ENCODE measurements around the gene NRXN3. TPM values are rescaled to one million over a fixed set of nuclear protein-coding genes. Genes with fewer than 3 reads are reported as not detected.

NRXN3 gene
- total RNA-seq, 1 donor from 2014 or later = not detected

DNA sequence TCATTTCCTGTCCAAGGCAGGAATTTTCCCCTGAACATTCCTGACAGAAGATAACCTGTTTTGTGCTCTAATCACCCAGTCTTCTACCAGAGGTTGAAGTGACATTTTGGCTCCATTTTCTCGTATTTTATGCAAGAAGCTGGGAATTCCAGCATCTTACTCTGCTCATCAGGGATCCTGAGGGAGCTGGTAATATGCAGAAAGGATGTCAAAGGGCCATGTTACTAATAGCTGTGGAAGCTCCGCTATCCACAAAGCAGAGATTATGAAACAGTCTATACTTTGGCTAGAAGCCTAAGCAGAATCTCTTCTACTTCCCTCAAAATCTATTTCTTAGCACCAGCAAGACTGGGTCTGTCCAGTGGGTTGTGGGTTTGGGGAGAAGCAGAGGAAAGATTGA is 1428.2 kb downstream of the NRXN3 start:
- intact Hi-C loops (cut with micrococcal nuclease) = no loop called here

GRCh38 chr14:79599239-79599638 is 1429.1 kb downstream of the NRXN3 start:
- intact Hi-C loops (cut with micrococcal nuclease) = no loop called here

DNA sequence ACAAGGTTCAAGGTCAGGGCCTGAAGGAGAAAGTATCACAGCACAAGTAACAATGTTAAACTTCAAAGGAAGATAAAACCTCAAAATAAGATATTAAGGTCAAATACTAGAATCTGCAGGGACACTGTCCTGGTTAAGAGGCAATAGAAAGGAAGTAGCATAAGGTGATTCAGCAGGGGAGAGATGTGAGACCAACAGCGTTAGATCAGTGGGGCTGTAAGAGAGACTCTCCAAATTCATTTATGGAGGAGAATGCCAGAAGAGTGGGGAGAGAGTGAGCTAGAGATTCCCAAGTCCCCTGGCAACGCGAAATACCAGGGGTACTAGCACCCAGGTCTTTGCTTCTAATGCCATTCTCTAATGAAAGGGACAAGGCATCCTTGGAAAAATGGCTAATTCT is 1430.2 kb downstream of the NRXN3 start:
- intact Hi-C loops (cut with micrococcal nuclease) = no loop called here

DNA sequence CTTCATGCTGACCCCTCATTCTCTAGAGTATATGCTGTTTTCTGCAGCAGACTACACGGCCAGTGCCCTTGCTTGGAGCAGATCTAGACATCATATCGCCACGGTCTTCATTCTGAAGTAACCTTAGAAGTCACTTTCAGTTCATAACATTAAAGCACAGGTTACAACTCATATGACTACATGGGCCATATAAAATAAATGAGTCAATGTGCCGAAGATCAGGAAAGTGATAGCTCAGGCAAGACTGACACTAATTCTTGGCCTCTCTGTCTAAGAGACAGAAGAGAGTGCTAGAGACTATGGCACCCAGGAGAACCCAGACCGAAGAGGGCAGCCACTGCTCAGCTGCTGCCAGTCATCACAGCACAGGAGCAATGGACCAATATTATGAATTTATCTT is 1431.4 kb downstream of the NRXN3 start:
- intact Hi-C loops (cut with micrococcal nuclease) = no loop called here

GRCh38 chr14:79602045-79602444 is 1431.9 kb downstream of the NRXN3 start:
- intact Hi-C loops (cut with micrococcal nuclease) = no loop called here

DNA sequence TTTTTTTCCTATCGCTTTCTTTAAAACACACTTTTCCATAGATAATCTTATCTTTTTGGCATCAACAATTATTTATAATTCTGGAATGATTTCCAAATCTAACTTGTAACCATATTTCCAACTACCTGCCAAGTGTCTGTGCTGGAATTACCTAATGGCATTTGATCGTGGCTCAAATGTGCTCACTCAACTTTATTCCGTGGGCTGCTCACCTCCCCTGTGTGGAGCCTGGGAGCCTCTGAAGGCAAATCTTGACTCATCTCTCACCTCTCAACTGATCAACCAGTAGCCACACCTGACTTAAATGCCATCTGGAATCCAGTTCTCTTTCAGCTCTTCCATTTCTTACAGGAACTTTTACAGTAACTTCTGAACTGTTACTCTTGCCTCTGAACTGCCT is 1432.6 kb downstream of the NRXN3 start:
- intact Hi-C loops (cut with micrococcal nuclease) = no loop called here

GRCh38 chr14:79605849-79606248 is 1435.7 kb downstream of the NRXN3 start:
- intact Hi-C loops (cut with micrococcal nuclease) = no loop called here

DNA sequence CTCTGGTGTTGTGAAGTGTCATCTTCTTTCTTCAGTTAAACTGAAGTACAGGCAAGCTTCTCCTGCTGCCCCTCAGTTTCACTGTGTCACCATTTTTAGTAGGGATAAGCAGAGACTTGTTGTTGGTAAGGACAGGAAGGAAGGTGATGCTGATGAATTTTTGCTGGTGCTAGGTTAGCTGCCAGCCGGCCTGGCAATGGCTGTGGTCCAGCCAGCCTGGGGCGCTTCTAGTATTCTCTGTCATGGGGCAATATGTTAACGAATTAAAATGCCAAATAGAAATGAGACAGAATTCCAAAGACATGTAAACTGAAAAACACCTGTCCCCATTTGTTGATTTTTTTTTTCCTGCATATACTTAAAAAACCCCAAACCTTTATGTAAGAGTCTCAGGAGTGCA is 1438.3 kb downstream of the NRXN3 start:
- intact Hi-C loops (cut with micrococcal nuclease) = no loop called here

DNA sequence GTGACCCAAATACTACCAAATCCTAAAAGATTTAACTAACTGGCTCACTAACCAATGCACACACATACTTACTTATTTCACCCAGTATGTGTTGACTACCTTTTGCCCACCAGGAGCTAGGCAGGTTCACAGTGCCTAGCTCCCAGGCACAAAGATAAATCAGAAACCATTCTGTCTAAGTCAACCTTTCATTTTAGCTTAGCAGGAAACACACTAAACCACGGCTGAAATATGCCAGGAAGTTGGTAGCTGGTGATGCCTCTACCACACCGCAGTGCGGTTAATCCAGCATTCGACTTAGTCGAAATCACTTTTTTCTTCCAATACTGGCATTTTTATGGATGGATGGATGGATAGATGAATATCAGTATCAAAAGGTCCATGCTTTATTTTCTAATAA is 1443.5 kb downstream of the NRXN3 start:
- intact Hi-C loops (cut with micrococcal nuclease) = no loop called here

DNA sequence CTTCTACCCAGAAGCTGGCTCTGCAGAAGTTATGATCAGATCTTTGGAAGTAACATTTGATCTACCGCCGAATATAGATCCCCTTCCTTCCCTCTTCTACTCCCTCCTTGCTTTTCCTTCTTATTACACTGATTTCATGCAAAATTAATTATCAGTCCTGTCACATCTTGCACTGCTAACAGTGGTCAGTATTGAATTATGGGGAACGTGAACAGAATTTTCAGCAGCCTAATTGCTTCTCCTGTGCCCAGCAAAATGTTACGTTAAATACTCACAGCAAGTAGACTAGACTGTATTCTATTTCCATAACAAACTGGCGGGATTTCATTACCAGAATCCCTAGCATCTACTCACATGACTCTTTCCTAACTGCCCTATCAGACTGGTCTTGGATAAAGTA is 1444.3 kb downstream of the NRXN3 start:
- intact Hi-C loops (cut with micrococcal nuclease) = no loop called here

- intact Hi-C loops (cut with micrococcal nuclease) = no loop called here
Measured at GRCh38 chr14:79627058-79627457, 1456.9 kb downstream of the NRXN3 start.

DNA sequence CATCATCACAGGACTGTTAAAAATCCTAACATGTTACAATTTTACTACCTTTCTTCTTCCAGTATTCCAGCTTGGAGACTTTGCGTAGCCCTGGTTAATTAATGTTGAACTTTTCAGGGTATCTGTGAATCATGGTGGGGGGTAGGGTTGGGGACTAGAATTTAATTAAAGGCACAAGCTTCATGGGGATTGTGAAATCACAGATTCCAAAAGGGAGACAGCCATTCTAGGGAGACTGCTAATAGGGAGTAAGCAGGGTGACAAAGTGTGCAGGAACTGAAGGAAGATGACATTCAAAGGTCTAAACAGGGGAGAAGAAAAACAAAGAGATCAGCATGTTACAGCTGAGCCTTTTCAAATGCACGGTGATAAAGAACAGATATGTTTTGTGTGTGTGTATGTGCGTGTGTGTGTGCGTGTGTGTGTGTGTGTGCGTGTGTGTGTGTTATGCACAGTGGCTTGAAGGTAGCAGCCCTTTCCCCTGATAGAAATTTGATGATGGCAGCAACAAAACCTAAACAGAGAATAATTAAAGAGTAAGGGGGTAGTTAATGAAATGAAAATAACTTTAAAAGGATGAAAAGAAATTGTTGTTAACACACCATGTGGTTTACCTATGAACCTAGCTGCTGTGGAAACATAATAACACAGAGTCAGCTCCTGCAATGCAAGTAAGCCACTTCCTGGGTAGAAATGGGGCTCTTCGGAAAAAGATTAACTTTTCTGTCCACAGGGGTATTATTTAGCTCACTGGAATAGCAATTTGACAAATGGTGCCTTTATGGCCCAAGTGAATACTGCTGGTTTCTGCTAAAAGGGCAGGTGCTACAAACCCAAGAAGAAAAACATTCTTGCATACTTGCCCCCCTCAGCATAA is 1459.5 kb downstream of the NRXN3 start:
- intact Hi-C loops (cut with micrococcal nuclease) = no loop called here

- intact Hi-C loops (cut with micrococcal nuclease) = no loop called here
Measured at GRCh38 chr14:79630288-79630960, 1460.3 kb downstream of the NRXN3 start.

DNA sequence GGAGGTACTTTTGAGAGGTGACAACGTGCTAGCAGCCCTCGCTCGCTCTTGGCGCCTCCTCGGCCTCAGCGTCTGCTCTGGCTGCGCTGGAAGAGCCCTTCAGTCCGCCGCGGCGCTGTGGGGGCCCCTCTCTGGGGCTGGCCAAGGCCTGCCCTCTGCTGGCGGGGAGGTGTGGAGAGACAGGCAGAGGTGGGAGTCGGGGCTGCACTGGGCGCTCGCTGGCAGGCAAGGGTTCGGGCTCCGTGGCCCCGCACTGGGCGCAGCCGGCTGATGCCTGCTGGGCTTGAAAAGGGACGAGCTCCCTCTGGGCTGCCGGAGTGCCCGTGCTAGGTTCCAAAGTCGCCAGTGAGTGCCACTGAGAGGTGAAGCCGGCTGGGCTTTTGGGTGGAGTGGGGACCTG is 1461.1 kb downstream of the NRXN3 start:
- intact Hi-C loops (cut with micrococcal nuclease) = no loop called here

DNA sequence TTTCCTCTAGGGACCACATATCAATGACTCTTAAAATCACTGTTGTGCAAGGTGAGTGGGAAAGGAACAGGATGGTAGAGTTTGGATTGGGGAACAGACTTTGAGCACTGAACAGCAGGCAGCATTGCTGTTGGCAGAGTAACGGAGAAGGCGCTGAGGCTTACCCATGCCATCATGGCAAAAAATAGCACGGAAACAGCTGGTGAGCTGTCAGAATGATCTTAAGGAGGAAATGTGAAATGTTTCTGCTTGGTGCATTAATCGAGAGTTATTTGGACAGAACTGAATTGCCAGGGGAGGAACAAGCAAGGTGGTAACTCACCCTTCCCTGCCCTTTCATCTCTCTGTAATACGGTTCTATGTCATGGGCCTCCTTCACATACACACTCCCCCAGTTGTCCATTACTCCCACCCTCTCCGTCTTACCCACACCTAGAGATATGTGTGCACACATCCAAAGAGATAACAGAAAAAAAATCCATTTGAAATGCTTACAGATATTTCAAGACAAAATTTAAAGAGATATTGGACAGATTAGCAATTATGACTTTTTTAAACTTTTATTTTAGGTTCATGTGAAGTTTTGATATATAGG is 1468.6 kb downstream of the NRXN3 start:
- intact Hi-C loops (cut with micrococcal nuclease) = loop anchor here (1.0 kb wide), 1 partner anchor 11 kb away; no protein-coding TSS in a partner anchor

DNA sequence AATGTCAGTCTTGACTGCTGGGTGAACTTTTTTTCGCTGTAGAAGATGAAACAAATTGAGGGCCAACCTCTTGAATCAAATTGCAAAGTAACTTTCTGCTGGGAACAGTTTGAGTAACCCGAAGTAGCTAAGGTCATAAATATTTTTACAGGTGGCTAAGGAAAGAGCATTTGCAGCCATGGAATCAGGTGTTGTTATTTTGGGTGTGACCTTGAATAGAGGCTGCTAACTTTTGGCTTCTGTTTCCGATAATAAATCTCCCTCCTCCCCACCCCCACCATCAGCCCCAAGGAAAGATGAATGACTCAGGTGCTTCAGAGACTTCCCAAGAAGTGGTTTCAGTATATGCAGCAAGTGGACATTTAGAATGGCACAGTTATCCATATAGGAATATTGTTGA is 1469.4 kb downstream of the NRXN3 start:
- intact Hi-C loops (cut with micrococcal nuclease) = loop anchor here (1.0 kb wide), 1 partner anchor 10 kb away; no protein-coding TSS in a partner anchor

DNA sequence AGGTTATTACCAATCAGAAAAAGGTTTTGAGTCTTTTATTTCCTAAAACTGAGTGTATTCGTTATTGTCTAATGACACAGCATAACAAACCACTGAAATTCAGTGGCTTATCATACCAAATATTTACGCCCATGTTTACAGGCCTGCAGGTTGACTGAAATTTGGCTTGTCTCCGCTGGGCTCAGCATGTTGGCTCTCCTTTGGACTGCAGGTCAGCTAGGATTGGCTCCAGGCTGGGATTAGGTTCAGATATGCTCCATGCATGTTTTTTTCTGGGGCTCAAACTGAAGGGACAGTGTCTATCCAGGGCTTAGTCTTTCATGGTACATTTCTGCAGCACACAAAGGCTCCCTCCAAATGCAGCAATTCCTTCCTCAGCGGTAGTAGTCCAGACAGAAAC is 1471.2 kb downstream of the NRXN3 start:
- intact Hi-C loops (cut with micrococcal nuclease) = no loop called here

DNA sequence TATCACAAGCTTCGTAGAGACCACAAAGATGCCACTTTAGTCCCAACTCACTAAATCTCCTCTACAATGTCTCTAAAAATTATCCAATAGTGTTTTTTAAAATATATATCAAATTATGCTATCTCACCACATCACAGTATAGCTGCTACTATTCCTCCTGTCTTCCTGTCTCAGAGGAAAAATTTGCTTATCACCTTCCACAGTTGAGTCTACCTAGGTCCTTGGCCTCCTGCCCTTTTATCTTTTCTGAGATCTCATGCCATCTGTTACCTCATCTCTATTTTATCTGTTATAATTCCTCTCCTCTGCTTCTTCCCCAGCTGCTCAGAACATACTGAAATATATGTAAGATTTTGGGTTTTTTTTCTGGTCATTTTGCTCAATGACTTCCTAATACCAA is 1473.0 kb downstream of the NRXN3 start:
- intact Hi-C loops (cut with micrococcal nuclease) = no loop called here

DNA sequence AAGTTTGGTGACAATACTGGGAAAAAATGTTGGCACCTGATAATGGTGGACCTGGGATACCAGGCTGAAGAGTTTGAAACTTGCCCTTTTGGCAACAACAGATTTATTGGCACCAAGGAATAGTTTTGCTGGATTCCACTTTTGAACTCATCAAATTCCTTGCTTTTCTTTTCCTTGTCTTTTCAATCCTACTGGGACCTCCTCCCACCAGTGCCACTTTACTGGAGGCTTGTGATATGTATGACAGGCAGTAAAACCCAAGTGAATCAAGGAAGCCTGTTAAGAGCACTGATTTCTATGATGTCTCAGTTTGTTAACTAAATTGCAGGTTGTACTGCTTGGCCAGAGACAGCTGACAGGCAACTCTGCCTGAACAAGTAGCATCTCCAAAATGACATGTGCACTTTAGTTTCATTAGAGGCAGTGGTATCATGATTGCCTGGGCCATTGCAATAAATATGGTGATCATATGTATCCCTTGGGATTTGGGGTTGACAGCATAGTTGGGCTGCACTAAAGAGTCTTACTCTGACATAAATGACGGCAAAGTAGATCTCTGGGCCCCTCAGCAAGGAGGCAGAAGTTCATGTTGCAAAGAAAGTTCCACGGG is 1475.7 kb downstream of the NRXN3 start:
- intact Hi-C loops (cut with micrococcal nuclease) = no loop called here

GRCh38 chr14:79649856-79650255 is 1479.7 kb downstream of the NRXN3 start:
- intact Hi-C loops (cut with micrococcal nuclease) = loop anchor here (1.0 kb wide), 1 partner anchor 11 kb away; no protein-coding TSS in a partner anchor

- intact Hi-C loops (cut with micrococcal nuclease) = no loop called here
Measured at GRCh38 chr14:79652513-79653307, 1482.5 kb downstream of the NRXN3 start.

Data from T-helper 2 cell treated with Interferon-gamma antibody and Interleukin-4, amounts not matched to agents 100 ng/mL and 5 ng/mL, for 36 hours (primary cell).